Neural cell (in vitro differentiated cells): Measurements from ENCODE around the gene PTPRD.

Experiments
- EZH2 ChIP-seq: fragments of 200-600, 300-800 bp; shearing (Covaris generic), sonication (generic); IDR thresholded peaks from 2 replicates; pipeline ENCODE4 v1.6.1; 2014; ENCODE audit warnings: antibody characterized with exemption, low read length, borderline replicate concordance, mild to moderate bottlenecking; ENCODE audit not compliant: insufficient read depth, poor library complexity, severe bottlenecking
- TF ChIP-seq, protein P1 (sequence below): fragments of 450-650 bp; IDR thresholded peaks from 2 replicates; pipeline ENCODE4 v1.5.1; 2014; ENCODE audit warnings: antibody characterized with exemption, mild to moderate bottlenecking, moderate library complexity; ENCODE audit not compliant: poor library complexity, severe bottlenecking

DNA sequence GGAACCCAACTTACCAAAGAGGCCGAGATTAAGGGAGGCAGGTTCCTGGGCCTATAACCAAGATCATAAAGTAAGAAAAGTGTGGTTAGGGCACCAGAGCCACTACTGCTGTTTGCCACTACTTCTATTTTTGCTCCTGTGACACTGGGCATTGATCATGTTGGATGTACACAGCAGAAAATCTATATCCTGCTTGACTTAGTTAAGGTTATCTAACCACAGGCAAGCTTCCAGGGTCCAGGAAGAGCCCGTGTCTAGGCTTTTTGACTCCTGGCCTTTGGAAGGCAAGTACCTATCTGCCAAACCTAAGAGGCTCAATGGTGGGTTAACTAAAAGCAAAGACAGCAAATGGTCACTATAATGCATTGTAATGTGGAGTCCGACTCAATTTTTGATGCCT lies 2315.8 kb downstream of the PTPRD start:
- TF ChIP-seq, protein P1, sequence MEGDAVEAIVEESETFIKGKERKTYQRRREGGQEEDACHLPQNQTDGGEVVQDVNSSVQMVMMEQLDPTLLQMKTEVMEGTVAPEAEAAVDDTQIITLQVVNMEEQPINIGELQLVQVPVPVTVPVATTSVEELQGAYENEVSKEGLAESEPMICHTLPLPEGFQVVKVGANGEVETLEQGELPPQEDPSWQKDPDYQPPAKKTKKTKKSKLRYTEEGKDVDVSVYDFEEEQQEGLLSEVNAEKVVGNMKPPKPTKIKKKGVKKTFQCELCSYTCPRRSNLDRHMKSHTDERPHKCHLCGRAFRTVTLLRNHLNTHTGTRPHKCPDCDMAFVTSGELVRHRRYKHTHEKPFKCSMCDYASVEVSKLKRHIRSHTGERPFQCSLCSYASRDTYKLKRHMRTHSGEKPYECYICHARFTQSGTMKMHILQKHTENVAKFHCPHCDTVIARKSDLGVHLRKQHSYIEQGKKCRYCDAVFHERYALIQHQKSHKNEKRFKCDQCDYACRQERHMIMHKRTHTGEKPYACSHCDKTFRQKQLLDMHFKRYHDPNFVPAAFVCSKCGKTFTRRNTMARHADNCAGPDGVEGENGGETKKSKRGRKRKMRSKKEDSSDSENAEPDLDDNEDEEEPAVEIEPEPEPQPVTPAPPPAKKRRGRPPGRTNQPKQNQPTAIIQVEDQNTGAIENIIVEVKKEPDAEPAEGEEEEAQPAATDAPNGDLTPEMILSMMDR, result no peak
- TF ChIP-seq EZH2, result no peak
